ENCODE measurements around the gene TSC22D1.
"Not testable (repeated sequence)": the region's sequence is repeated elsewhere in the genome, so short reads cannot be mapped to it uniquely, and the experiment has no call there.

DNA sequence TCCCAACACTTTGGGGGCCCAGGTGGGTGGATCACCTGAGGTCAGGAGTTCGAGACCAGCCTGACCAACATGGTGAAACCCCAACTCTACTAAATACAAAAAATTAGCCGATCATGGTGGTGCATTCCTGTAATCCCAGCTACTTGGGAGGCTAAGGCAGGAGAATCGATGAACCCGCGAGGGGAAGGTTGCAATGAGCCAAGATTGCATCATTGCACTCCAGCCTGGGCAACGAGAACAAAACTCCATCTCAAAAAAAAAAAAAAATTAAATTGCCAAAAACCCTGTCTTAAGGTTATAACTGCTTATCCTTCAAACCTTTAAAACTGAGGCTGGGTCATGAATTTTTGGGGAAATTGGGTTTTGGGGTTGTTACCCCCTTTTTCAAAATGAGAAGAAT, 13.3 kb downstream of the TSC22D1 start:
- TF ChIP-seq CTCF (conservative IDR thresholded peaks at IDR 0.05; ENCODE audit: low read depth, low read length); EZH2 (IDR thresholded peaks at IDR 0.05; ENCODE audit: borderline replicate concordance, low read depth, low read length, poor library complexity, severe bottlenecking): not testable (repeated sequence)

Data from A673 (cell line).